HepG2 (cell line): ENCODE measurements around the gene DICER1. TPM values are rescaled to one million over a fixed set of nuclear protein-coding genes. Genes with fewer than 3 reads are reported as not detected.

Source experiments
- ATAC-seq: fragments of 200-7000 bp; cut with Tn5 transposase; 3 replicates; pipeline ENCODE4 v1.9.1; 2020; ENCODE audit warnings: mild to moderate bottlenecking, moderate library complexity
- BruUV-seq: library from RNA; stranded (reverse); fragments of 400-500 nt; replicated peaks from 2 replicates; lab custom pipeline; 2021; lab: Mats Ljungman, UMichigan
- CTCF ChIA-PET: fragments of 300-600 bp; formaldehyde crosslinking; extraction: SDS; loops from one replicate; lab custom pipeline; 2021; ENCODE audit warnings: low total read pairs, inconsistent platforms, low intra/inter-chr PET ratio; lab: Yijun Ruan, JAX
- POLR2A ChIA-PET: fragments of 350-600 bp; sonication (Branson Sonifier 250); formaldehyde crosslinking; loops from one replicate; lab custom pipeline; 2020; ENCODE audit warnings: antibody characterized with exemption, inconsistent platforms; lab: Yijun Ruan, JAX
- DNase-seq: peaks from one replicate; pipeline ENCODE4 v3.0.0-alpha.2; 2015; ENCODE audit warnings: low spot score
- FAIRE-seq: peaks from 3 replicates; lab custom pipeline; 2011; peaks lifted over from hg19 to GRCh38; lab: Jason Lieb, UNC
- H2AFZ ChIP-seq: one replicate; pipeline ENCODE4 v1.6.1; 2011; ENCODE audit warnings: low read length, inconsistent platforms
- H3K27ac ChIP-seq: fragments of 300-600 bp; 3 replicates; pipeline ENCODE4 v1.8.0; 2011; ENCODE audit warnings: mixed run types, mild to moderate bottlenecking, mixed read lengths, low read length, inconsistent platforms; ENCODE audit not compliant: insufficient read depth; ENCODE audit errors: extremely low read length
- H3K27me3 ChIP-seq, 2 experiments: fragments of 200-600 bp in 1 of 2; 2 replicates in 1 of 2; 3 replicates in 1 of 2; pipeline versions ENCODE4 v1.6.0 to v1.8.0; 2011; ENCODE audit warnings: low read length in 2 of 2, mild to moderate bottlenecking in 2 of 2, moderate library complexity in 2 of 2, inconsistent platforms in 1 of 2; ENCODE audit not compliant: insufficient read depth in 2 of 2, control insufficient read depth in 1 of 2
- H3K36me3 ChIP-seq, 2 experiments: fragments of 200-600 bp in 1 of 2; replicated peaks in 1 of 2; 2 replicates in 1 of 2; 3 replicates in 1 of 2; pipeline versions ENCODE4 v1.5.1 to v1.8.0; 2011; ENCODE audit warnings: low read length in 2 of 2, inconsistent platforms in 1 of 2; ENCODE audit not compliant: insufficient read depth in 2 of 2, control insufficient read depth in 1 of 2
- H3K4me1 ChIP-seq: 2 replicates; pipeline ENCODE4 v1.5.1; 2012; ENCODE audit warnings: low read length, inconsistent platforms; ENCODE audit not compliant: insufficient read depth
- H3K4me2 ChIP-seq: 2 replicates; pipeline ENCODE4 v1.6.0; 2011; ENCODE audit warnings: low read depth, low read length, inconsistent platforms
- H3K4me3 ChIP-seq, 3 experiments: fragments of 200-600 bp in 1 of 3; sonication (generic), shearing (Covaris generic) in 1 of 3; replicated peaks in 1 of 3; 2 replicates each; pipeline ENCODE4 v1.5.1; 2011 to 2016; ENCODE audit warnings: low read length in 3 of 3, inconsistent platforms in 2 of 3, low read depth in 2 of 3, mild to moderate bottlenecking in 2 of 3, control low read depth in 1 of 3, mixed read lengths in 1 of 3; ENCODE audit not compliant: insufficient read depth in 1 of 3
- H3K79me2 ChIP-seq: one replicate; pipeline ENCODE4 v1.6.1; 2011; ENCODE audit warnings: low read length, inconsistent platforms; ENCODE audit not compliant: insufficient read depth
- H3K9ac ChIP-seq: 2 replicates; pipeline ENCODE4 v1.6.0; 2011; ENCODE audit warnings: mild to moderate bottlenecking, low read depth, low read length, inconsistent platforms; ENCODE audit not compliant: insufficient read depth
- H3K9me3 ChIP-seq: 2 replicates; pipeline ENCODE4 v1.5.1; 2012; ENCODE audit warnings: mild to moderate bottlenecking, low read length
- H4K20me1 ChIP-seq: 2 replicates; pipeline ENCODE4 v1.6.0; 2011; ENCODE audit warnings: inconsistent platforms, mild to moderate bottlenecking, low read length, moderate library complexity; ENCODE audit not compliant: insufficient read depth
- MED13 ChIP-seq: sonication (generic); formaldehyde crosslinking; IDR thresholded peaks from 2 replicates; pipeline ENCODE4 v1.5.0; 2020; ENCODE audit warnings: missing genetic modification reagents
- MYPOP ChIP-seq: sonication (generic); formaldehyde crosslinking; IDR thresholded peaks from 2 replicates; pipeline ENCODE4 v1.8.1; 2023; ENCODE audit warnings: mild to moderate bottlenecking, moderate library complexity, missing genetic modification reagents
- NR2F2 ChIP-seq: IDR thresholded peaks from 2 replicates; pipeline ENCODE4 v1.6.1; 2012; ENCODE audit warnings: low read depth, inconsistent platforms, borderline replicate concordance
- RFXAP ChIP-seq: sonication (generic); formaldehyde crosslinking; IDR thresholded peaks from 2 replicates; pipeline ENCODE4 v1.4.0; 2020; ENCODE audit warnings: missing genetic modification reagents, borderline replicate concordance
- SIX1 ChIP-seq: sonication (generic); formaldehyde crosslinking; IDR thresholded peaks from 2 replicates; pipeline ENCODE4 v1.4.0; 2020; ENCODE audit warnings: missing genetic modification reagents, borderline replicate concordance
- SOX13 ChIP-seq, 3 experiments: fragments of 450-650 bp in 1 of 3; sonication (generic) in 1 of 3; formaldehyde crosslinking in 1 of 3; IDR thresholded peaks in 2 of 3; conservative IDR thresholded peaks in 1 of 3; 2 replicates each; pipeline versions ENCODE4 v1.5.0 to v1.6.1; 2016 to 2020; ENCODE audit warnings: antibody characterized with exemption in 1 of 3, mild to moderate bottlenecking in 1 of 3, missing compliant biosample characterization in 1 of 3, missing genetic modification reagents in 1 of 3, moderate library complexity in 1 of 3
- ZBTB4 ChIP-seq: sonication (generic); formaldehyde crosslinking; IDR thresholded peaks from 2 replicates; pipeline ENCODE4 v1.4.0; 2020; ENCODE audit warnings: missing genetic modification reagents, mild to moderate bottlenecking, borderline replicate concordance
- ZBTB46 ChIP-seq: sonication (generic); formaldehyde crosslinking; IDR thresholded peaks from 2 replicates; pipeline ENCODE4 v1.4.0; 2020; ENCODE audit warnings: mild to moderate bottlenecking, missing genetic modification reagents, borderline replicate concordance
- ZGPAT ChIP-seq: IDR thresholded peaks from 2 replicates; pipeline ENCODE4 v1.6.1; 2016; ENCODE audit warnings: mild to moderate bottlenecking
- ZNF589 ChIP-seq: sonication (generic); formaldehyde crosslinking; conservative IDR thresholded peaks from 2 replicates; pipeline ENCODE4 v1.8.0; 2022; ENCODE audit warnings: mild to moderate bottlenecking, moderate library complexity, missing genetic modification reagents
- ZNF841 ChIP-seq: sonication (generic); formaldehyde crosslinking; IDR thresholded peaks from 2 replicates; pipeline ENCODE4 v1.8.1; 2023; ENCODE audit warnings: missing genetic modification reagents, borderline replicate concordance
- WGBS: methylation state at CpG from one replicate; pipeline ENCODE4 v1.1.6; 2017; ENCODE audit warnings: low lambda C conversion rate; 5-methylcytosine and 5-hydroxymethylcytosine counted together
- in situ Hi-C: cut with HindIII; loops from 2 replicates; pipeline ENCODE4 v1.10.0; 2017; ENCODE audit warnings: low pct_unique_long_range_greater_than_20kb; ENCODE audit not compliant: extremely low pct_ligation_motif_present
- intact Hi-C: fragments of 100-400 bp; cut with micrococcal nuclease; formaldehyde crosslinking; loops from one replicate; pipeline ENCODE4 v1.10.0; 2022; ENCODE audit not compliant: unreplicated experiment
- polyA plus RNA-seq, 8 experiments: library from polyadenylated mRNA; depleted of rRNA in 3 of 8; stranded (reverse) in 7 of 8; unstranded in 1 of 8; fragments of >200 nt; fragmentation: Illumina TruSeq in 4 of 8; extraction: Trizol in 4 of 8; gene quantifications; 2 replicates each; pipeline versions ENCODE4 v1.2.1 to v1.2.3, GENCODE V29; 2011 to 2016; ENCODE audit warnings: low read depth in 4 of 8, missing spikeins in 1 of 8, mixed read lengths in 1 of 8; ENCODE audit not compliant: insufficient read depth in 1 of 8
- total RNA-seq, 5 experiments: library from RNA; depleted of rRNA; stranded (reverse); fragments of >200 nt; fragmentation: Illumina TruSeq; extraction: Trizol; gene quantifications; 2 replicates each; pipeline ENCODE4 v1.2.3, GENCODE V29; 2016; ENCODE audit warnings: low read depth in 1 of 5

The DICER1 gene
- total and polyA plus RNA-seq, 2 of the 13 experiments (the other 11 are each of a cell fraction or from before 2014, with no cell fraction given): 31.8 to 61.9 TPM

- no peak overlapping the region for H2AFZ ChIP-seq
- no peaks in the 10 kb centered on the region for H3K27me3 ChIP-seq
- TF ChIP-seq SOX13 (IDR thresholded peaks at IDR 0.05) (no peak), SOX13 (CRISPR knock-in tag; conservative IDR thresholded peaks at IDR 0.05 in 1 of 2, IDR thresholded peaks at IDR 0.05 in 1 of 2) (no peak), ZBTB4 (no peak), MED13 (CRISPR knock-in tag) (no peak), MYPOP (no peak), ZBTB46 (CRISPR knock-in tag) (no peak), SIX1 (CRISPR knock-in tag) (no peak), NR2F2 (no peak), ZNF589 (CRISPR knock-in tag) (no peak), RFXAP (no peak), ZGPAT (CRISPR knock-in tag) (no peak), ZNF841 (CRISPR knock-in tag) (no peak)
- in situ Hi-C loops (no loop called here), intact Hi-C loops (no loop called here)
- no peak overlapping the region for H3K4me2 ChIP-seq
- H4K20me1 ChIP-seq: no peaks in the 10 kb centered on the region
- no peaks in the 10 kb centered on the region for H3K79me2 ChIP-seq
- 98% methylated on average over 8 of the region's 8 CpGs for WGBS
- 0 out of 5 replicates have a peak, but pooled peaks cover 1 to 7% of the 10 kb centered on the region in 2 experiments for H3K36me3 ChIP-seq
- DNase-seq: no peak
- no peak for ATAC-seq
- BruUV-seq: no TSS peak
- no peaks in the 10 kb centered on the region for H3K9me3 ChIP-seq
- H3K9ac ChIP-seq: no peak overlapping the region
- no peaks in the 10 kb centered on the region for H3K4me1 ChIP-seq
- ChIA-PET POLR2A (no interaction called here), CTCF (no interaction called here)
- no peak overlapping the region for H3K27ac ChIP-seq
- H3K4me3 ChIP-seq: no peak overlapping the region
- no peak for FAIRE-seq
Observed at GRCh38 chr14:95197551-95197950, 40.2 kb upstream of the DICER1 start.
